Hematopoietic multipotent progenitor cell treated with erythropoietin and hydrocortisone succinate and interleukin-3 and kit ligand, for 8 days (in vitro differentiated cells): Measurements from ENCODE around the gene HSPE1.
"Not testable (repeated sequence)": the region's sequence is repeated elsewhere in the genome, so short reads cannot be mapped to it uniquely, and the experiment has no call there.

ENCODE experiments used
- DNase-seq: peaks from one replicate; pipeline ENCODE4 v3.0.0-alpha.2; 2015

The HSPE1 gene

GRCh38 chr2:197499594-197500502 is at the start of gene HSPE1, which contains the start of gene HSPD1:
Gene HSPE1, plus strand, starts transcription at chr2:197500379. Its CDS starts 58 bp downstream, at chr2:197500437.
Gene HSPD1, minus strand, starts transcription at chr2:197499840. Its CDS starts 992 bp downstream, at chr2:197498848.
- DNase-seq, result peak; percentile 100

- no peak for DNase-seq
Measured at GRCh38 chr2:197450465-197450864, 49.7 kb upstream of the HSPE1 start.

GRCh38 chr2:197450935-197451358 is 49.2 kb upstream of the HSPE1 start:
- not testable (repeated sequence) for DNase-seq

DNA sequence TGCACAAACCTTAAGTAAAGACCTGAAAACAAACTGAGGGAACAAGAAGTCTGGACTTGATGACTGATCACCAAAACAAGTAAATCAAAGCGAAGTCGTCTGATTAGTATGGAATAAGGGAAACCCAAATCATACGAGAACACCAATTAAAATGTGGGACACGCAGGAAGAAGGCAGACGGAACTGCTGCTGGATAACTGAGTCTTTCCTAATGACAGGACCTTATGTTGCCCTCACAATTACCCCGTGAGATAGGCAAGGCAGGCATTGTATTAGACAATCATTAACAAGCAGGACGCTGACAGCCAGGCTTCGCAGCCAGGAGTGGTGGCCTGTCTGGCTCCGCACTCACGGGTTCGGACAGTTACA is 47.4 kb upstream of the HSPE1 start:
- DNase-seq, result no peak

GRCh38 chr2:197453123-197453913 is 46.9 kb upstream of the HSPE1 start, which contains the start of gene COQ10B:
Gene COQ10B, plus strand, starts transcription at chr2:197453552. Its CDS starts 9 bp downstream, at chr2:197453561.
- DNase-seq, result peak; percentile 99

- peak; percentile 90 for DNase-seq
Measured at GRCh38 chr2:197453914-197454398, 46.2 kb upstream of the HSPE1 start.

DNA sequence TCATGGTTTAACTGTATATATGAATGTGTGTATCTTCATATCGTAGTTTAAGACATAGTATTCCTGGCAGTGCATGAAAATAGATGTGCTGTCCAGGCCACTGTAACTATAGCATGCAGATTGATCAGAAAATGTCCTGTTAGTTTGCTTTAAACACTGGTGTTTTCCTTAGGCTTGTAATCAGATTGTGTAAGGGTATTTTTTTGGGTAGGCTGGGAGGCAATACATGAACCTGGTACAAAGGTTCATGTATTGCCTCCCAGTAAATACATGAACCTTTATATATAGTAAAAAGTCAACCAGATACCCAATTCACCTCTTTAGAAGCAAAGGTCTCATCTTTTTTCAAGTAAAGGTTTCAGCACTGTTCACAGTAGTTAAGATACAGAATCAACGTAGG is 45.3 kb upstream of the HSPE1 start:
- DNase-seq, result no peak

DNA sequence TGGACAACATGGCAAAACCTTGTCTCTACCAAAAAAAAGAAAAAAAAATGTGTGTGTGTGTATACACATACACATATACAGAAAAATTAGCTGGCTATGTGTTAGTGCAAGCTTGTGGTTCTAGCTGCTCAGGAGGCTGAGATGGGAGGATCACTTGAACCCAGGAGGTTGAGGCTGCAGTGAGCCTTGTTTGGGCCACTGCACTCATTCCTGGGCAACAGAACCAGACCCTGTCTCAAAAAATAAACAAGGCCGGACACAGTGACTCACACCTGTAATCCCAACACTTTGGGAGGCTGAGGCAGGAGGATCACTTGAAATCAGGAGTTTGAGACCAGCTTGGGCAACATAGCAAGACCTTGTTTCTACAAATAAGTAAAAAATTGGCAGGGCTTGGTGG is 44.8 kb upstream of the HSPE1 start:
- no peak for DNase-seq

DNA sequence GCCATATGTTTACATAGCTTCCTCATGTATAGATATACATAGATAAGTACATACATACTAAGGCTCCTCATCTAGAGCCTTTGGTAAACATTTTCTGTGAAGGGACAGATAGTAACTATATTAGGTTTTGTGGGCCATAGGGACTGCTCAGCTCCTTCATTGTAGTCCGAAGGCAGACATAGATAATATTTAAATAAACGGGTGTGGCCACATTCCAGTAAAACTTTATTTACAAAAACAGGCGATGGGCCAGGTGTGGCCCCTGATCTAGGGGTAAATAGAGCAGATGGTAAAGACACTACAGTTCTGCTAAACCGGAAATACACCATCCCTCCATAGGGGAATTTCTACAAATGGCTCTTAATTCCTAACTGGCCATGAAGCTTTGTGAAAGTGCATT is 39.5 kb upstream of the HSPE1 start:
- peak; percentile 68 for DNase-seq

GRCh38 chr2:197461057-197461456 is 39.1 kb upstream of the HSPE1 start:
- no peak for DNase-seq

GRCh38 chr2:197464175-197464574 is 36.0 kb upstream of the HSPE1 start:
- no peak for DNase-seq

GRCh38 chr2:197472166-197472565 is 28.0 kb upstream of the HSPE1 start:
- DNase-seq, result no peak

- peak; percentile 88 for DNase-seq
Measured at GRCh38 chr2:197477797-197478196, 22.4 kb upstream of the HSPE1 start.

DNA sequence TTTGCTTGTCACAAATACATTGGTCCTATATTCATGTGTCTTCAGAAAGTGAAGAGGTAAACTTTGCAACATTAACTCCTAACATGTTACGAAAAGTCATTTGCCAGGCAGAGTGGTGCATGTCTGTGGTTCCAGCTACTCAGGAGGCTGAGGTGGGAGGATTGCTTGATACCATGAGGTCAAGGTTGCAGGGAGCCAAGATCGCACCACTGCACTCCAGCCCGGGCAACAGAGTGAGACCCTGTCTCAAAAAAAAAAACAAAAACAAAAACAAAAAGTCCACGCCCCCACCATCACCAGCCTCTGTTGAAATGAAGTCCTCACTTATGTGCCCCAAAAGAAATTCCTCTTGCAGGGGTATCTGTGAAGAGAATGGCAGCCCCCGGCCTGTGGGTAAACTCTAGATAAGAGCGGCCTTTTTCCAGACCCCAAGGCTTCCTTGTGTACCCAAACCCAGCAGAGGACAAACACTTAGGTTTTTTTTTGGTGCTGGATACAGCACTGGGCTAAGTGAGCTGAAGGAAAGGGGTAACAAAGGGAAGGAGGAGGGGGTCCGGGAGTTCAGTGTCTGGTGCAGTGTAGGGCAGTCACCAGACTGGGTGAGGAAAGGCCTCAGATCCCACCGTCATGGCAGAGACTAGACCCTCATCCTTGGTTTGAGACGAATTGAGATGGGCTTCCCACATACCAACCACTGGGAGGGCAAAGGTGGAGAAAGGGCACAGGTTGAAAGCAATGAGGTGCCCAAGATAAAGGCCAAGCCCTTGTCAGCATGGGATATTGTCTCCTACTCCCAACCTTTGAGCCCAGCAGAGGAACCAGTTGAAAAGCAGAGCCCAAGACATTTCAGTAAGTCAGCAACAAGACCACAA is 19.8 kb upstream of the HSPE1 start:
- no peak for DNase-seq

- DNase-seq, result not testable (repeated sequence)
Measured at GRCh38 chr2:197484248-197484647, 15.9 kb upstream of the HSPE1 start.

GRCh38 chr2:197486175-197486574 is 14.0 kb upstream of the HSPE1 start:
- no peak for DNase-seq

- DNase-seq, result no peak
Measured at GRCh38 chr2:197487385-197487784, 12.8 kb upstream of the HSPE1 start.

GRCh38 chr2:197495433-197496134 is 4.6 kb upstream of the HSPE1 start:
- DNase-seq, result no peak

DNA sequence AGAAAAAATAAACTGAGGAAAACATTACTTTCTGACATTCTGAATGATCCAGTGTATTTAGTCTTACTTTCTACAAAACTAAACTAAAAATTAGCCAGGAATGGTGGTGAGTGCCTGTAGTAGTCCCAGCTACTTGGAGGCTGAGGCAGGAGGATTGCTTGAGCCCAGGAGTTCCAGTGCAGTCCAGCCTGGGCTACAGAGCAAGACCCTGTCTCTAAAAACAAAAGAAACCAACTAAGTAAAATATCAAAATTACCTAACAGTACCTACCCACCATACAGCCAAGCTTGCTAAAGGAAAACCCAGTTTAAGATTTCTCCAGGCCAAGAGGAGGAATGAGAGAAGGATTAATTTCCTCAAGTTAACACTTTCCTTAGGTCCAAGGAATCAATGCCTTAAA is 3.5 kb upstream of the HSPE1 start:
- no peak for DNase-seq

DNA sequence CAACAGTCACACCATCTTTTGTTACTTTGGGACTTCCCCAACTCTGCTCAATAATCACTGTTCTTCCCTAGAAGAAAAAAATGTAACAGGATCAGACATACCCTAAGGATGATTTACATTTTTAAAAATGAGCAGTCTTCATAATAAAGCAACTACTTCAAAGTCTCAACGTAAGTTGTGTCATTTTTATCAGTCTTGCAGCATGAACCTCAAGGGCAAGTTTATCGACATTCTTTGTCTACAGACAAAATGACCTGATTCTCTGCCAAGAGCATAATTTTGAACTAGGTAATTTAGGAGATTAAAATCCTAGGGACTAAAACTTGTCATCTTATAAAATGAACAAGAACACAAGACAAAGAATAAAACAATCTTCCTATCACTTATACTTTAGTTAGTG is 2.9 kb upstream of the HSPE1 start:
- peak; percentile 73 for DNase-seq

DNA sequence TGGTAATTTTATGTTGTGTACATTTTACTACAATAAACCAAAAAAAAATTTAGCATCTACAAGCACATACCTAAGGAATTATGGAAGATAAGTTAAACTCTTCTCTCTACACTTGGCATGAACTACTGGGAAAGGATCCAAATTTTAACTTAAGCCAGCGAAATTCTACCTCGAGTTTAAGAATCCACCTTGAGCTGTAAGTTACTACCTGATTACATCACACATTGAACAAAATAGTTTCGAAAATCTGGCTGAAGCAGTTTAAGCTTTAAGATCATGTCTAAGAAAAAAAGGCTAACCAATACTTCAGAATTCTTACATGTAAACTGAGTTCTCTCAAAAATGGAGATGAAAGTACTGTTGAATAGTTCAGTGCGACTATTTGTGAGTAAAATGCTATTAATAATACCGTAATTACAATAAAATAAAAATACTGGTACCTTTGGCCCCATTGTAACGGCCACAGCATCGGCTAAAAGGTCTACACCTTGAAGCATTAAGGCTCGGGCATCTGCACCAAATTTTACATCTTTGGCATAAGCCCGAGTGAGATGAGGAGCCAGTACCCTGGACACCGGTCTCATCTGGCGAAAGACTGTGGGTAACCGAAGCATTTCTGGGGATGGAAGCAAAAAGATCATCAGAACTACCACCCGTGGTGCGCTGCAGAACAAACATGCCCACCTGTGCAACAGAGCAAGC is 1.8 kb upstream of the HSPE1 start:
- no peak for DNase-seq
